NOMO-1 treated with DMSO at 0.1 percent for 48 hours (cell line): ENCODE results near the gene TAF4B.
A peak's percentile ranks its signal among the peaks of the same experiment; 100 is the strongest.
"Not testable (repeated sequence)": the region's sequence is repeated elsewhere in the genome, so short reads cannot be mapped to it uniquely, and the experiment has no call there.

ENCODE experiments used
- DNase-seq: peaks from one replicate; lab custom pipeline; 2025; ENCODE audit not compliant: unreplicated experiment; lab: John Stamatoyannopoulos, UW

TAF4B gene, protein sequence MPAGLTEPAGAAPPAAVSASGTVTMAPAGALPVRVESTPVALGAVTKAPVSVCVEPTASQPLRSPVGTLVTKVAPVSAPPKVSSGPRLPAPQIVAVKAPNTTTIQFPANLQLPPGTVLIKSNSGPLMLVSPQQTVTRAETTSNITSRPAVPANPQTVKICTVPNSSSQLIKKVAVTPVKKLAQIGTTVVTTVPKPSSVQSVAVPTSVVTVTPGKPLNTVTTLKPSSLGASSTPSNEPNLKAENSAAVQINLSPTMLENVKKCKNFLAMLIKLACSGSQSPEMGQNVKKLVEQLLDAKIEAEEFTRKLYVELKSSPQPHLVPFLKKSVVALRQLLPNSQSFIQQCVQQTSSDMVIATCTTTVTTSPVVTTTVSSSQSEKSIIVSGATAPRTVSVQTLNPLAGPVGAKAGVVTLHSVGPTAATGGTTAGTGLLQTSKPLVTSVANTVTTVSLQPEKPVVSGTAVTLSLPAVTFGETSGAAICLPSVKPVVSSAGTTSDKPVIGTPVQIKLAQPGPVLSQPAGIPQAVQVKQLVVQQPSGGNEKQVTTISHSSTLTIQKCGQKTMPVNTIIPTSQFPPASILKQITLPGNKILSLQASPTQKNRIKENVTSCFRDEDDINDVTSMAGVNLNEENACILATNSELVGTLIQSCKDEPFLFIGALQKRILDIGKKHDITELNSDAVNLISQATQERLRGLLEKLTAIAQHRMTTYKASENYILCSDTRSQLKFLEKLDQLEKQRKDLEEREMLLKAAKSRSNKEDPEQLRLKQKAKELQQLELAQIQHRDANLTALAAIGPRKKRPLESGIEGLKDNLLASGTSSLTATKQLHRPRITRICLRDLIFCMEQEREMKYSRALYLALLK

GRCh38 chr18:26226229-26227050 is at the start of gene TAF4B:
TSS of gene TAF4B (plus strand) at chr18:26226445. CDS start at chr18:26226934, 489 bp downstream.
- peak; percentile 74 for DNase-seq

- DNase-seq: no peak
Measured at GRCh38 chr18:26181343-26181826, 44.9 kb upstream of the TAF4B start.

DNA sequence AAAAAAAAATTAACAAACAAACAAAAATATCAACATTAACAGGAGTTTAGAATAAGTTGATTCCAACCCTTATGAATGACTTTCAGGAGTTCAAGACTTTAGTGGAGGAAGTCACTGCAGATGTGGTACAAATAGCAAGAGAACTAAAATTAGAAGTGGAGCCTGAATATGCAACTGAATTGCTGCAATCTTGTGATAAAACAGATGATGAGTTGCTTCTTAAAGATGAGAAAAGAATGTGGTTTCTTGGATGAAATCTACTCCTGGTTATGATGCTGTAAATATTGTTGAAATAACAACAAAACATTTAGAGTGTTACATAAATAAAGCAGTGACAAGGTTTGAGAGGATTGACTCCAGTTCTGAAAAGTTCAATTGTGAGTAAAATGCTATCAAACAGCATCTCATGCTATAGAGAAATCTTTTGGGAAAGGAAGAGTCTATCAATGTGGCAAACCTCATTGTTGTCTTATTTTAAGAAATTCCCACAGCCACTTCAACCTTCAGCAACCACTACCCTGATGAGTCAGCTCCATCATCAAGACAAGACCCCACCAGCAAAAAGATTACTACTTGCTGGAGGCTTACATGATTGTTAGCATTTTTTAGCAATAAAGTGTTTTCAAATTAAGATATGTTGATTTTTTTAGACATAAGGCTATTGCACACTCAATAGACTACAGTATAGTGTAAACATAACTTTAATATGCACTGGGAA is 42.7 kb upstream of the TAF4B start:
- no peak for DNase-seq

GRCh38 chr18:26185267-26185666 is 41.0 kb upstream of the TAF4B start:
- no peak for DNase-seq

GRCh38 chr18:26190506-26190905 is 35.7 kb upstream of the TAF4B start:
- peak; percentile 16 for DNase-seq

- no peak for DNase-seq
Measured at GRCh38 chr18:26192233-26192632, 34.0 kb upstream of the TAF4B start.

- DNase-seq: no peak
Measured at GRCh38 chr18:26196605-26197004, 29.6 kb upstream of the TAF4B start.

DNA sequence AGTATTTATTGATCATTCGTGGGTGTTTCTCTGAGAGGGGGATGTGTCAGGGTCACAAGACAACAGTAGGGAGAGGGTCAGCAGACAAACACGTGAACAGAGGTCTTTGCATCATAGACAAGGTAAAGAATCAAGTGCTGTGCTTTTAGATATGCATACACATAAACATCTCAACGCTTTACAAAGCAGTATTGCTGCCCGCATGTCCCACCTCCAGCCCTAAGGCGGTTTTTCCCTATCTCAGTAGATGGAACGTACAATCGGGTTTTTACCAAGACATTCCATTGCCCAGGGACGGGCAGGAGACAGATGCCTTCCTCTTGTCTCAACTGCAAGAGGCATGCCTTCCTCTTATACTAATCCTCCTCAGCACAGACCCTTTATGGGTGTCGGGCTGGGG is 24.2 kb upstream of the TAF4B start:
- DNase-seq: not testable (repeated sequence)

GRCh38 chr18:26205318-26205717 is 20.9 kb upstream of the TAF4B start:
- DNase-seq: no peak

DNA sequence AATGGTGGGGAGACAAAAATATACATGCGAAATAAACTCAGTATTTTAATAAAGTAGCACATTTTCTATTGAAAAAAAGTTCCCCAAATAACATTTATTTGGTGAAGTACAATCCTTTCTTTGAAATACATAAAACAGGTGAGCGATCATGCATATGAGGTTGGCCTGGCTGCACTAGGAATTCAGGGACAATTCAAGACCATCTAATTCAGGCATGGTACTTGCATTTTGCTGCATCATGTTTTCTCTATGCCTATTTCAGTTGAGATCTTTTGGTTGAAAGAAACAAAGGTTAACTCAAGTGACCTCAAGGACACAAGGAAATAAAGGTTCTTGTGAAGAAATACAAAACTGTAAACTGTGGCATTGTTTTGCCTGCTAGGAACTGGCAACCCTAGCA is 19.8 kb upstream of the TAF4B start:
- DNase-seq: no peak

DNA sequence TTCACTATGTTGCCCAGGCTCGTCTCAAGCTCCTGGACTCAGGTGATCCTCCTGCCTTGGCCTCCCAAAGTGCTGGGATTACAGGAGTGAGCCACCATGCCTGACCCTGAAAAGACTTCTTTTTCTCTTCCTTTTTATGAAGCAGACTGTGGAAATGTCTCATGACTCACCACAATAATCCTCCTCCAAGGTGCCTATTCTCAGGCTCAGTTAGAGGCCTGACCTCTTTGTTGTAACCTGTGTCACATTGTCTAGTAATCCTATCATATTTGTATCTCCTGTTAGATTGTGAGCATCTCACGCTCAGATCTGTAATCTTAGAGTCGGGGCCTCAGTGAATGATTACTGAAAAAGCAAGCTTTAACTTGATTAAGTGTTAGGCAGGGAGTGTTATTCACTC is 18.3 kb upstream of the TAF4B start:
- no peak for DNase-seq

DNA sequence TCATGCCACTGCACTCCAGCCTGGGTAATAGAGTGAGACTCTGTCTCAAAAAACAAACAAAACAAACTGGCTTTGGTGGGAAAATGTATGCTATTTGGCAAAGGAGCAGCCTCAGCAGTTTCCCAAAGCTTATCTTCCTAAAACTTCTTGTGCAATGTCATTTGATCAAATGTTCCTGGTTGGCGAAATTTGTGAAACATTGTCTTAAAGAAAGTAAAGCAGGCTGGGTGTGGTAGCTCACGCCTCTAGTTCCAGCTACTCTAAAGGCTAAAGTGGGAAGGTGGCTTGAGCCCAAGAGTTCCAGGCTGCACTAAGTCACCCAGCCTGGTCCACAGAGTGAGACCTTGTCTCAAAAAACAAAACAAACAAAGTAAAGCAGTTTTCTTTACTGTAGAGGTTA is 17.3 kb upstream of the TAF4B start:
- DNase-seq: no peak

GRCh38 chr18:26210147-26210546 is 16.1 kb upstream of the TAF4B start:
- DNase-seq: no peak

- peak; percentile 57 for DNase-seq
Measured at GRCh38 chr18:26215247-26215970, 10.8 kb upstream of the TAF4B start.

DNA sequence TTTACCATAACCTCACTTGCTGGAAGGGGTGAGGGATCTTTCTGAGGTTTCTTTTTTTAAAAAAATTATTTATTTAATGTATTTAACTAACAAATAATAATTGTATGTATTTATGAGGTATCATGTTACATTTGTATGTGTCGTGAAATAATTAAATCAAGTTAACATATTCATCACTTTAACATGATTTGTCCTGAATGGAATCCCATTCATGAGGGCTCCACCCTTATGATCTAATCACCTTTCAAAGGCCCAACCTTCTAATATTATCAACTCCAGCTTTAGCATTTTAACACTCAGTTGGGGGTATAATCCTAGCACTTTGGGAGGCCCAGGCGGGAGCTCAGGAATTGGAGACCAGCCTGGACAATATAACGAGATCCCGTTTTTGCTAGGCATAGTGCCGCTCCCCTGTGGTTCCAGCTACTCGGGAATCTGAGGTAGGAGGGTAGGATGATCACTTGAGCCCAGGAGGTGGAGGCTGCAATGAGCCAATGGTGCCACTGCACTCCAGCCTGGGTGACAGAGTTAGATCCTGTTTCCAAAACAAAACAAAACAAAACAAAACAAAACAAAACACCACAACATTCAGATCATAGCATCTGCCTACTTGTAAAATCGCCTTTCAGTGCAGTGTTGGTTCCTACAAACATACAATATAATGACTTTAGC is 1.1 kb upstream of the TAF4B start:
- no peak for DNase-seq

GRCh38 chr18:26225915-26226228 is 373 bp upstream of the TAF4B start:
- no peak for DNase-seq

DNA sequence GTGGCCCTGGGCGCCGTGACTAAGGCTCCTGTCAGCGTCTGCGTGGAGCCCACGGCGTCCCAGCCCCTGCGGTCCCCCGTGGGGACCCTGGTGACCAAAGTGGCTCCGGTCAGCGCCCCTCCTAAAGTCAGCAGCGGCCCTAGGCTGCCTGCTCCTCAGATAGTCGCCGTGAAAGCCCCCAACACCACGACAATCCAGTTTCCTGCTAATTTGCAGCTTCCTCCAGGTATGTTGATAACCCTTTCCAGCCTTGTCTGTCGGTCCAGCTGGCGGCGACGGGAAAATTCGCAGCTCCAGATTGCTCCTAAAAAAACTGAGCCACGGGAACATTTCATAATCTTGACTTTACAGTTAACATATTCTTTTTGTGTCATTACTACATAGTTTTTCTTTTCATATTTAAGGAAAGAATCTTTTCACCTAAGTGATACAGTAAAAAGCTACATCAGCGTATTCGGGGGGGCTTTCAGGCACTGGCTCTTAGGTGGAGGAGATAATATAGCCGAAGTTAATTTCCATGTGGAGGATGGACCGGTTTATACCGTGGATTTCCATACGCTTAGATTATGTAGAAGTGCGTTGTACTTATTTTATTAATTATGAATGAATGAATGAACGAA is 916 bp downstream of the TAF4B start:
- no peak for DNase-seq

DNA sequence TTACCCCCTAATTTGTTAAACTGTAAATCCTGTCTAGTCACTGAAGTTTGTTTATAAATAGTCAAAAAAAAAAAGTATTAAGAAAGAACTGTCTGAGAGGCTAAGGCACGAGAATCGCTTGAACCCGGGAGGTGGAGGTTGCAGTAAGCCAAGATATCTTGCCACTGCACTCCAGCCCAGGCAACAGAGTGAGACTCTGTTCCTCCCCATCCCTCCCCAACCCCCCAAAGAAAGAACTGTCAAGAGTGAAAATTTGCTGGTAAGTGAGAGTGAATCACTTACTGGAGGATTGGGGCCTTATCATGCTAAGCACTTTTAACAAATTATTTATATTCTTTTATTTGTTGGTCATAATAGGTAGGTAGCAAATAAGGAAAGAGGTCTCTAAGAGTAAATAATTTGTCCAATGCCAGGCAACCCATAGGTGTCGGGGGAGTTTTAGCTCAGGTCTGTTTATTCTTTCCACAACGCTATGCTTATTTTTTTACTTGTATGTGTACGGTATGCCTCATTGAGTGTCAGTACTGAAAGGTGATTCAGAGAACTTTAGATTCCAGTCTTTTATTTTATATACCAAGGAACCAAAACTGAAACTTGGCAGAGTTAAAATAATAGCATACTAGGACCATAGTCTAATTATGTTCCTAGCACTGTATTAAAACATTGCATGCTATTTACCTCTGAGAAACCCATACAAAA is 2.5 kb downstream of the TAF4B start:
- DNase-seq: no peak
